Fibroblast of skin of scalp (primary cell): Measurements from ENCODE around the gene CREB1.

ENCODE experiments used
- DNase-seq: peaks from one replicate; pipeline ENCODE4 v3.0.0-alpha.2; 2013

CREB1 gene

GRCh38 chr2:207543272-207543671, 13.5 kb downstream of the CREB1 start:
- no peak for DNase-seq

DNA sequence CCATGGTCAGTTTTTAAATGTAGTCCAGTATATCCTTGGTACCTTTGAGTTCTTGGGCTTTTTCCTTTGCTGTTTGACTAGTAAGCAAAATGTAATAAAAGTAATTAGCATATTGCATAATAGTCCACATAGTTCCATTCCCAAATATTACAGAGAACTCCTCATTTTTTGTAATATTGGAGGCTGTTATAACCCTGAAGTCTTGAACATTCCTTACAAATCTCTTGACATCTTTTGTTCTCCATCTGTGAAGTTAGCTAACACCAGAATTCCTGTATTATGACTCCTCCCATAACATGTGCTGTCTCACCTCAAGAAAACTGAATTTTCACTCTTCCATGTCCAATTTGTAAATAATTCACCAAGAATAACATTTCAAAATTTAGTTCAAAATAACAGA, 17.1 kb downstream of the CREB1 start:
- no peak for DNase-seq

- DNase-seq = no peak
These were observed 19.4 kb downstream of the CREB1 start for GRCh38 chr2:207549145-207549544.

DNA sequence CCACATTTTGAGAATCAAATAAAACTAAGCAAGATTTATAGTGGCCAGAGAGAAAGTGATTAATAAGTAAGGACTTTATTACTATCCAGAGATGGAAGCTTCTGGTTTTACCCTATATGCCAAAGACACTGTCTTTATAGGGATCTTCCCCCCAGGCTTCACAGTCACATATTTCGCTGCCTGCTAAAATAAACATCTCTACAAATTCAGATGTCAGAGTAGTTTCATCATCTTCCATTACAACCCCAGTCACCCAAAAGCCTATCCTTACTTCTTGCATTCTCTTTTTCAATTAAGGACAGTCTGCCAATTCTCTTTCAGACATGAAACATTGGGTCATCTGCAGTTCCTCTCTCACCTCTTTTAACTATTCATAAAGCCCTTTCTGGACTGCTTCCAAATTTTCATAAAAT, 28.3 kb downstream of the CREB1 start:
- peak; percentile 96 for DNase-seq

GRCh38 chr2:207561386-207562080, 31.8 kb downstream of the CREB1 start:
- DNase-seq = peak; percentile 36

DNA sequence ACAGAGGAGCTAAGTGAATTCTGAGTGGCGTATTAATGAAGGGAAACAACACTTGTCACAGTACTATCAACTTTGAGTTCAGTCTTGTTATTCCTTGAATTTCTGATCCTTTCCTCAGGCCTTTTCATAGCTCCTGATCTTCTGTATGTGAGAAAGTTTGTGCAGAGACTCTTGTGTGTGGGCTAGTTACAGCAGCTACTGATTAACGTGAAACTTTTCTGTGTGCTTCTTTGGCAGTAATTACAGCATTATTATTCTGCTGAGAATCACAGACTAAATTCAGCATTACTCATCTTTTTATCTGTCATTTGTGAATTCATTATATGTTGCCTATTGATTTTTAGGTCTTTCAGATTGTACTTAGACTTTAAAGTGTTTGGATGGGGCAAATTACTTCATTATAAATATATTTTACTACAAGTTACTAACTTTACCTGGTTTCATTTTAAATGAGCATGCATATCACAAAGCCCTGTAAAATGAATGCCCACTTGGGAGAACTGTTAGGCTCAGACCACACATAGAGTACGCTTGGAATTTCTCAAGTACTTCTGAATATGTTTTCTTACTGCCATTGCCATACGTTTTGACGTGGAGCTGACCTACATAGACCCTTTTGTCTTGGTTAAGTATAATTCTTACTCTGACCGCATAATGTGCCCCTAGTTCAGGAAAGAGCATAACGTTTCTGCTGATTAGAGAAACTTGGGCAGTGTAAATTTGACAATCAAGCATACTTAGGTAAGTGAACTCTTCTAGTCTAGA, 36.2 kb downstream of the CREB1 start:
- no peak for DNase-seq

DNA sequence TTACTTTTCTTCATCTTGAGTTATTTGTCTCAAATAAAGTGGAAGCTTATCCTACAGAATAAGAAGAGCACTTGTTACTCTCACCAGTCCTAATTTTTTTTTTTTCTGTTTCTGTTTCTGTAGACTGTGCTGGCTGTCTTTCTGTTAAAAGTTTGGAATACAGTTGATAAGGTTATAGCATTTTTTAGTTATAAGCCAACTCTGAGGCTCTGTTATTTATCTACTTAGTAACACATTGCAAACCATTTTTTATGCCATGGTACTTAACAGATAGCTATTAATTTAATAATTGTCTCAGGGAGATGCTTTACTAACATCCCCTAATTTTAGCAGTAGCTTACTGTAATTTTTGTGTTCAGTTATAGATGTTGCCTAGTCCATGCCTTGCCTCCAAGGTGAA, 37.9 kb downstream of the CREB1 start:
- no peak for DNase-seq

- no peak for DNase-seq
These were observed 41.6 kb downstream of the CREB1 start for GRCh38 chr2:207571370-207571769.

GRCh38 chr2:207584952-207585351, 55.2 kb downstream of the CREB1 start:
- DNase-seq = no peak

DNA sequence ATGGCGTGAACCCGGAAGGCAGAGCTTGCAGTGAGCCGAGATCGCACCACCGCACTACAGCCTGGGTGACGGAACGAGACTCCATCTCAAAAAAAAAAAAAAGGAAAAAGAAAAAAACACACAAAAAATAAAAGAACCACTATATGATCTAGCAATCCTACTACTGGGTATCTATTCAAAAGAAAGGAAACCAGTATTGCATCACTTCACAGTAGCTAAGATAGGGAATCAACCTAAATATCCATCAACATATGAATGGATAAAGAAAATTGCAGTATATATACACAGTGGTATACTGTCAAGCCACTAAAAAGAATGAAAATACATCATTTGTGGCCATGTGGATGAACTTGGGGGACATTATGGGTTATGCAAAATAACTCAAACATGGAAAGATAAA, 57.5 kb downstream of the CREB1 start:
- DNase-seq = no peak

GRCh38 chr2:207589143-207589542, 59.4 kb downstream of the CREB1 start:
- DNase-seq = no peak

GRCh38 chr2:207593277-207593676, 63.5 kb downstream of the CREB1 start:
- no peak for DNase-seq

DNA sequence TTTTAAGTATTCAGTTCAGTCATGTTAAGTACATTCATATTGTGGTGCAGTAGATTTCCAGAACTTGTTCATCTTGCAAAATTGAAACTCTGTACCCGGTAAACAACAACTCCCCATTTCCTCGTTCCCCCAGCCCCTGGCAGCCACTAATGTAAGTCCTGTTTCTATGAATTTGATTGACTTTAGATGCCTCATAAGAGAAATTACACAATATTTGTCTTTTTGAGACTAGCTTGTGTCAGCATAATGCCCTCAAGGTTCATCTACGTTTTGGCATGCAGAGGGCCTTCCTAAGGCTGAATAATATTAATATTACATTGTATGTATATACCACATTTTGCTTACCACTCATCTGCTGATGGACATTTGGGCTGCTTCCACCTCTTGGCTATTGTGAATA, 64.5 kb downstream of the CREB1 start:
- DNase-seq = no peak

DNA sequence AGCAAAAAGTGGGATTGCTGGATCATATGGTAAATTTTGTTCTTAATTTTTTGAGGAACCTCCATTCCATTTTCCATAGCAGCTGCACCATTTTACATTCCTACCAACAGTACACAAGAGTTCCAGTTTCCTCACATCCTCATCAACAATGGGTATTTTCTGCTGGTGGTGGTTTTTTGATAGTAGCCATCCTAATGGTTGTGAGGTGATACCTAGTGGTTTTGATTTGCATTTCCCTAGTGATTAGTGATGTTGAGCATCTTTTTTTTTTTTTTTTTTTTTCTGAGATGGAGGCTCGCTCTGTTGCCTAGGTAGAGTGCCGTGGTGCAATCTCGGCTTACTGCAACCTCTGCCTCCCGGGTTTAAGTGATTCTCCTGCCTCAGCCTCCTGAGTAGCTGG, 65.0 kb downstream of the CREB1 start:
- no peak for DNase-seq

DNA sequence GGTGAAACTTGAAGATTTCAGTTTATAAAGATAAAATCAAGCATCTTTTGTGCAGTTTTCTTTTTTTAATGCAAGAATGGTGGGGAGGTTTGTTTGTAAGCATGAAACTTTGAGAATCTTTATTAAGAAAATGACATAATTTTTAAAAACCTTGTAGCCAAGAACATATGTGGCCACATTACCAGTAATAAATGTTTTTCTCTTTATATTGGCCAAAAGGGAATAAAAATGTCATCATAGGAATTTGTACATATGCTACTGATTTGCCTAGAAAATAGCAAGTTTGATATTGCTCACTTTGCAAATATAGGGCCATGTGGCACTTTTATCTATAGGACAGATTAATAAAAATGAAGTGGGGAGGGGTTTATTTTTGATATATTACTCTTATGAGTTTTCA, 69.9 kb downstream of the CREB1 start:
- peak; percentile 47 for DNase-seq

GRCh38 chr2:207600231-207600630, 70.5 kb downstream of the CREB1 start:
- DNase-seq = peak; percentile 72

DNA sequence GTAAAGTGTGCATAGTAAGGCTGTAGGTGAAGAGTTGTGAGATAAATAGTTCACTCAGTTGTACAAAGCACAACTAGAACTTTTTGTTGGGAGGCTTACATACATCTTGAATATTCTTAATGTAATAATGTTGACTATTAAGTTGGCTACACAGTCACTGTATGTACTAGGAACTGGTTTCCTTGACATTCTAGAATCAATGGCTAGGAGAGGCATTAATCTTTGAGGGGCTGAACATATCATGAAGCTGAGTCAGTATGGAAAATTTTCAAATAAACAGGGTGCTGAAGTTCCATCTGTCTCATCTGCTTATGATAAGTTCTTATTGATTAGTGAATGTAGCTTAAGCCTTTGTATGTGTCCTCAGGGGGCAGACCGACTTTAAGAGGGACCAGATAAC, 72.0 kb downstream of the CREB1 start:
- DNase-seq = peak; percentile 4

- DNase-seq = no peak
These were observed 73.7 kb downstream of the CREB1 start for GRCh38 chr2:207603486-207603885.

DNA sequence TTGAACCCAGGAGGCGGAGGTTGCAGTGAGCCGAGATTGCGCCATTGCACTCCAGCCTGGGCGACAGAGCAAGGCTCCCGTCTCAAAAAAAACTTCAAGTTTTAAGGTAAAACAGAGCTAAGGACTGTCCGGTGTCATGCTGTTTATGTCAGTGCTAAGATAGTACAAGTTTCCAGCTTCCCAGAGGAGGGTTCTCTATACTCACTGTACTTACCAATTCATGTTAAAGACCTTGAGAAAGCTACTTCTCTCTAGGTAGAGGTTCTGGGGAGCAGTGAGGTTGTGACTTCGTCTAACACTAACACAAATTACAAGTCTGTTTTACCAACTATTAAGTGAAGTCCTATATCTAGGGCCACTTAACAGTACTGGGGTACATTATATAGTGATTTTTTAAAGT, 76.6 kb downstream of the CREB1 start:
- no peak for DNase-seq

GRCh38 chr2:207606829-207607228, 77.1 kb downstream of the CREB1 start:
- DNase-seq = no peak

DNA sequence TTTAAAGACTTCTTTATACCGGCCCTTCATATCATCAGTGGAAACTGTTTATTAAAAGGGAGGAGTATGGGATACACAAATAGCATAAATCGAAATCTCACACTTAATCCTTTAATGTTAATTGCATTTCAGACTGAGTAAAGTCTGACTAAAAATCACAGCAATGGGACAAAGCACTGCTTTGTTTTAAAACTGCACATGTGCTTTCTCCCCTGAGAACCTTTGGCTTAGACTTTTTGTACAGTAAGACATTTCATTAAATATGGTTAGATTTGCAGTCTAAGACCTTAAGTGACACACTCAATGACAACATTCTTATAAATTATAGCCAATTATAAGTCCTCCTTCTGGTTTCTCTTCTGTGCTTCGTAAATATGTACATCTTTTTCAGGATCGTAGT, 83.0 kb downstream of the CREB1 start:
- DNase-seq = no peak

DNA sequence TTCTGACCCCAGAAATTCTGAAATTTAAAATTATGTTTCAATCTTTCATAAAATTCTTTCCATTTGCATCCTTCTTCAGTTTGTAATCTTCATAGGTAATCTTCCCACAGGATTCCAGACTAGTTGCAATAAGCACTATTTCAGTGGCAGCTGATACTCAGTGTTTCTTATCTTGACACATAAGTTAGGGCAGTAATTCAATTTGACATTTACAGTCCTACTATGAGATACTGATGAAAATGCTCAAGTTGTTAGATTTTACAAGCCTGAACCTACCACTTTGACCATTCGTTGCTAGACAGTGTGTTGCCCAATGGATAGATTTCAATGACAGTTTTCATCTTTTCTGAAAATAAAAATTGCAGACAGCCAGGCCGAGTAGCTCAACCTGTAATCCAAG, 85.1 kb downstream of the CREB1 start:
- DNase-seq = no peak

GRCh38 chr2:207616185-207616584, 86.4 kb downstream of the CREB1 start:
- DNase-seq = no peak

- peak; percentile 80 for DNase-seq
These were observed 87.4 kb downstream of the CREB1 start for GRCh38 chr2:207617011-207617671.
